HG03460 (cell line): ENCODE results near the gene ROR1.

Experiments used
- ATAC-seq: cut with Tn5 transposase; IDR thresholded peaks from one replicate; pipeline ENCODE4 v1.9.1; 2021; ENCODE audit not compliant: unreplicated experiment

Gene ROR1

GRCh38 chr1:64004451-64005025, 230.7 kb downstream of the ROR1 start:
- ATAC-seq = no peak

DNA sequence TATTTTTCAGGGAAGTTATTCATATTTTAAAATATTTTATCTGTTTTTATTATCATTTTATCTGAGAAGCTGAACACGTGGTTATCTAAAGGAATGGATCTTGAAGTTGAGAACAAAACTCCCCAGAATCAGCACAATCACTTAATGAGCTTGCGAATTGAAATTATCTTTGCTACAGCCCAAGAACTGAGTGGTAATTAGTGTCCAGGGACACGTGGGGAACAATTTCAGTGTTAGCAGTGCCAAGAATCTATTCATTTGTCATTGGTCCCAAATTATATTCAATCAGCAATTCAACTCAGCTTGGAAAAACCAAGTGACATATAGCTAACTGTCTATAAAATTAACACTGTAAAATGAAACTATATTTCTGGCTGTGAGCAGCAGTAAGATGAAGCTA, 232.0 kb downstream of the ROR1 start:
- ATAC-seq = no peak

DNA sequence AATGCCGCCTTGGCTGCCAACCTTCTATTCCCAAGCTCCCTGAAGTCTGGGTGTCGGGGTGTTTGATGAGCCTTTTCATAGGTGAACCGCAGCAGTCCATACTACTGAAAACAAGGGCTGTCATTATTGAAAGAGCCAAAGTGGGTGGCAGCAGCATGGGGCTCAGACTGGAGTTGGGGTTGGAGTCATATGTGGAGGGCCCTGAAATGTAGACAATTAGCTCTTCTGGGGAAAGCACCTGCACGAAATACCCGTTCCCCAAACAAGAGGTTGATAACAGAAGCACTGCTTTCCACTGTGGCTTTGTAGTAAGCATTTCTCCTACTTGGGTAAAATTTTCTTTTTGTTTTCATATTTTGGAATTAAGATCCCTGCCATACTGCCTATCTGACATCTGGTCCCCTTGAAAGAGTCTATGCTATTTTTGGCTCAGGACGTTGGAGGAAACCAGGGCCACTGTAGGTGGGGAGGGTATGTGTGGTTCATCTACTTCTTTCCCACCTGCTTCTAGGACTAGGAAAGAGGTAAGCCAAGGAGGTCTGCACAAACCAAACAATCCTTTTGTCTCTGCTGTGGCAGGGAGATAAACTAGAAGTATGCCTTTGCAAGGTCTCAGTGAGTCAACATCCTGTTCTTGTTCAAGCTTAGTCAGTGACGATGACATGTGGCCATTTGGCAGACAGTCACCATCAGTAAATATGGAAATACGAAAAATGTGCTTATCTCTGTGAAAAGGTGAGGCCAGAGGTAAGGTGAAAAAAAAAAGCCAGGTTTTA, 232.6 kb downstream of the ROR1 start:
- ATAC-seq = no peak

DNA sequence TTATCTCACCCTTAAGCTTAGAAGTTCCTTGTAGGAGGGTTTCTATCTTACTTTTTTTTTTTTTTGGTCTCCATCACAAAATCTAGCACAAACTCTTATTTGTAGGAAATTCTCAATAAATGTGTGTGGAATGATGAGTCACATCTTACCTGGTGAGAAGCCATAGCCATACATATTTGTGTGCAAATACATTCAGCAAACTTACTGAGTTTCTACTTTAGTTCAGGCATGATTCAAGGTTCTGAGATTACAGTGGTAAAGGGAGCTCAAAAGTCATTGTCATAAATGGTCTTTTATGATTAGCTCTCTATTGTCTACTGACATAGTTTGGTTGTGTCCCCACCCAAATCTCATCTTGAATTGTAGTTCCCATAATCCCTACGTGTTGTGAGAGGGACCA, 236.5 kb downstream of the ROR1 start:
- ATAC-seq = no peak

GRCh38 chr1:64013395-64013794, 239.6 kb downstream of the ROR1 start:
- ATAC-seq = no peak

DNA sequence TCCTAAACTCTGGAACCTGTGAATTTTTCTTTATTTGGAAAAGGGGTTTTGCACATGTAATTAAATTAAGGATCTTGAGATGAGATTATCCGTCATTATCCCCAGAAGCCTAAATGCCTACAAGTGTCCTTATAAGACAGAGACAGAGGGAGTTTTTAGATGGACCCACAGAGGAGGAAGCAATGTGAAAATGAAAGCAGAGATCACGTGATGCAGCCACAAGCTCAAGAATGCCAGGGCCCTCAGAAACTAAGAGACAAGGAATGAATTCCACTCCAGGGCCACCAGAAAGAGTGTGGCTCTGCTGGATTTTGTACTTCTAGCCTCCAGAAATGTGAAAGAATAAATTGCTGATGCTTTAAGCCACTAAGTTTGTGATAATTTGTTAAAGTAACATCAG, 246.0 kb downstream of the ROR1 start:
- ATAC-seq = no peak

GRCh38 chr1:64021066-64021465, 247.2 kb downstream of the ROR1 start:
- no peak for ATAC-seq

GRCh38 chr1:64025051-64025450, 251.2 kb downstream of the ROR1 start:
- no peak for ATAC-seq

GRCh38 chr1:64029037-64029436, 255.2 kb downstream of the ROR1 start:
- no peak for ATAC-seq

GRCh38 chr1:64030411-64030810, 256.6 kb downstream of the ROR1 start:
- ATAC-seq = no peak

DNA sequence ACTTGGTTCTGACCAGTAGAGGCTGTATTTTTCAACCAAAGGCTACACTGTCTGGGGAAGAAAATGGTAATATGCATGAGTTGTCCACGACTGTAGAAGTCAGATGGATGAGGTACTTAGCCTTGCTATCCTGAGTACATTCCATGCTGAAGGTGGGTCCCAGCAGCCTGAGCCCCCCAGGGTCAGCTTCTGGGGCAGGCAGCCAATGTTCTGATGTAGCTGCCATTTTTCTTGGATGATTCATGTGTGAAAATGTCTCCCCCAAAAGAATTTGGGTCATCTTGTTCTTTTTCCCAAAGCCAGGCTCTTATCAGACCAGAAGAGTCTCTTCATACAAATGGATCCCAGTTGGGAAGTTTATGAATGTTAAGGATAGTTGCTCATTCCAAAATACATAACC, 257.4 kb downstream of the ROR1 start:
- ATAC-seq = no peak

DNA sequence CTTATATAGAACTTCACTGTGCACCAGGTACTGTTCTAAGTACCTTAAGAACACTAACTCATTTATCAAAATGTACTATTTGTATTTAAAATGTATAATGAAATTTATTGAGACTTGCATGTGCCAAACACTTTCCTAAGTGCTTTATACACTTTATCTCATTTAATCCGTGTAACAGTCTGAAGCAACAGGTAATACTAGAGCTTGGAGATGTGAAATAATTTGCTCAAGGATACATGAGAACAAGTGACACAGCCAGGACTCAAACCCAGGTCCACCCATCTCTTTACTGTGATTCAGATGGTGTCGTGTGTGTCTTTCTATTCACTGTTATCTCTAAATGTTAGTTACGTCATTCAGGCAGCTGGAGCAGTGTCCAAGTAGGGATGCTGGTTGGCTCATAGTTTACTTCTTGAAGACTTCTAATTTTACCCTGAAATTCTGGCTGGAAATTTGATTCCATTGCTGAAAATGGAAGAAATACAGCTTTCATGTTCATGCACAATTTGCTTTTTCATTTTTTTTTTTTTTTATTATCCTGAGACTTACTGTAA, 259.9 kb downstream of the ROR1 start:
- ATAC-seq = no peak

DNA sequence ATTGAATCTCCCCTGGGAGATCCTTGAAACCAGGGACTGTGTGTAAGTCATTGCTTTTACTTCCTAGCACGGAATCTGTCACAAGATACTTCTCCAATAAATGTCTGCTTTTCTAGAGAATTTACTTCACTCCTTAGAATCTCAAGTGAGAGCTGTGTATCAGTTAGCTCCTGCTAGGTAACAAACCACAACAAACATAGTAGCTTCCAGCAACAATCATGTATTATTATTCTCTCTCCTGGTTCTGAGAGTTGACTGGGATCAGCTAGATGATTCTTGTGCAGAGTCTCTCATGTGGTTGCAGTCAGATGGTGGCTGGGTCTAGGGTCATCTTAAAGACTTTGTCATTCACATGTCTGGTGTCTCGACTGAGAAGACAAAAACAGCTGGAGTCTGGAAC, 262.7 kb downstream of the ROR1 start:
- ATAC-seq = no peak

GRCh38 chr1:64038119-64038518, 264.3 kb downstream of the ROR1 start:
- no peak for ATAC-seq

GRCh38 chr1:64038965-64039364, 265.1 kb downstream of the ROR1 start:
- no peak for ATAC-seq

DNA sequence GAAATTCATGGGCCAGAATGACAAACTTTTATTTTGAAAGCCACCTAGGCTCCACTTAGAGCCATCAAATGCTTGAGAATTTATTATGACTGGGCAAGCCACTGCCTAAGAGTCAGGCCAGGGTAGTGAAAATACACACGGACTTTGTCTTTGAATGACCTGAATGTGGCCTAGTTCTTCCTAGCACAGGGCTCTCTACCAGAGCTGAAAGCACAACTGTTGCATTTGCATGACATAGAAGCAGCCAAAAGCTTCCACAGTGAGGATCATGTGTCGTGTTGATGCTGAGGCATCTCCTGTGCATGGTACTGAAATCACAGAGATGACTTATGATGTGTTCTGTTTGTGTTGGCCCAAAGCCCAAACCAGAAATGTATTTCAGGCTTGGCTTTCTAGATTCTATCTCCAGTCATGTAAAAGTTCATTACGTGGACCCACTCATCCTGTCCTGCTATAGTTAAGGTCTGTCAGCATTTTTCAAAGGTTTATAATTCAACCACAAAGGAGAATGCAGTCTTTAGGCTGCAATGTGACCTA, 265.6 kb downstream of the ROR1 start:
- no peak for ATAC-seq

DNA sequence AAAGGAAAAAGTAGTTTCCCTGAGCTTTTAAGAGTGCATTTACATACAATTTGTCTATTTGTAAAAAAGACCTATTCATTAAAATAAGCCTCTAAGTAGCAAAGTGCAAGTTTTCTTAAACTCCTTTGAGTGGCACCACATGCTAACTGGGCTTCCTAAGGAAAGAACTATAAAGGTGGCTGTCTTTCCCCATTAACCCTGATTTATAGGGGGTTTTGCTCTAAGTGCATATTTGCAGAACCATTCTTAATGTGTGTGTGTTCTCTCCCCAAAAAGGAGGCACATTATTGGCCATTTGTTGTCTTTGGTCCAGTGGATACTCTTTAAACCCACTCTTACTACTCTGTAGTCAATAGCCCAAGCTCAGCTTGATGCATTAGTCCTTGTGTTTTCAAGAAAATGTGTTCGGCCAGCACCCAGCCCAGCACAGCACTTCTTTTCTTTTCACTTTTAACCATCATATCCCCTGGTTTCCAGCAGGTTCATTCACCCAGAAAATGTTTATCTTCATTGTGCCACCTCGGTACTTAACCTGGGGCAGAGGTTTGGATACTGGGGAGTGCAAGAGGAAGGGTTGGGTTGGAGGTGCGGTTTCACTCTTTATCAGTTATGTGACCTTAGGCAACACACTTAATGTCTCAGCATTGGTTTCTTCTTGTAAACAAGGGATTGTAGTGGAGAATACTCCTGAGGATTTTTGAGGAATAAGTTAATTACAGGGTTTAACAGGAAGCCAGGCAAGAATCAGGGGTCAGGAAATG, 267.7 kb downstream of the ROR1 start:
- no peak for ATAC-seq

GRCh38 chr1:64042331-64043100, 268.7 kb downstream of the ROR1 start:
- no peak for ATAC-seq

GRCh38 chr1:64043288-64043687, 269.5 kb downstream of the ROR1 start:
- ATAC-seq = no peak

- no peak for ATAC-seq
Observed at GRCh38 chr1:64043976-64044375, 270.2 kb downstream of the ROR1 start.

DNA sequence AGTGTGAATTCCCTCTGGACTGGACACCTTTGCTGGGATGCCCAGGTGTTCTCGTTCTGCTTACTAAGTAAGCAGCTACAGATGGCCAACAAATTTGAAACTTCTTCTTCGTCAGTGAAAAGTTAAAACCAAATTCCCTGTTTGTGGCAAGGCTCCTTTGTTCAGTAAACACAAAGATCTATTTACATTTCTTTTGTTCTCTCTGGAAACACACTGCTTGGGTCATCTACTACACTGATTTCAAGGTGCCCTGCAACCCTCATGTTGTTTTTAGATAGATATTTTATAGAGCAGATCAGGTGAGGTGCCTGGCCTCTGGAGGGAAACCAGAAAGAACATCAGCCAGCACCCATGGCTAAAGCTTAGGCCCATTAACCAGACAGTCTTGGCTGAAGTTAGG, 272.4 kb downstream of the ROR1 start:
- ATAC-seq = no peak
